ES-I3 (cell line): ENCODE measurements around the gene ROBO1.

Source experiments
- H3K36me3 ChIP-seq: 2 replicates; pipeline ENCODE4 v1.6.1; 2013; ENCODE audit warnings: mild to moderate bottlenecking, low read length, control low read depth, moderate library complexity; ENCODE audit not compliant: insufficient read depth
- H3K4me1 ChIP-seq: 2 replicates; pipeline ENCODE4 v1.6.1; 2013; ENCODE audit warnings: mild to moderate bottlenecking, control low read depth, low read length; ENCODE audit not compliant: insufficient read depth
- H3K9ac ChIP-seq: 2 replicates; pipeline ENCODE4 v1.6.1; 2013; ENCODE audit warnings: low read depth, mild to moderate bottlenecking, low read length, moderate library complexity
- H3K9me3 ChIP-seq: 2 replicates; pipeline ENCODE4 v1.6.1; 2013; ENCODE audit warnings: mild to moderate bottlenecking, low read length, moderate library complexity; ENCODE audit not compliant: control insufficient read depth, insufficient read depth

ROBO1 gene

DNA sequence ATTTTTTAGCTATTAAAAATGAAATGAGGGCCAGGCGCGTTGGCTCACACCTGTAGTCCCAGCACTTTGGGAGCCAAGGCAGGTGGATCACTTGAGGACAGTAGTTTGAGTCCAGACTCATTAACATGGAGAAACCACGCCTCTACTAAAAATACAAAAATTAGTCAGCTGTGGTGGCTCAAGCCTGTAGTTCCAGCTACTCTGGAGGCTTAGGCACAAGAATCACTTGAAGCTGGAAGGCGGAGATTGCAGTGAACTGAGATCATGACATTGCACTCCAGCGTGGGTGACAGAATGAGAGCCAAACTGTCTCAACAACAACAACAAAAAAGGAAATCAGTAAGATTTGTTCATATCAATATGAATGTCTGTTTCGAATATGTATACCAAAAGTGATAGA, 517.1 kb downstream of the ROBO1 start:
- Histone ChIP-seq H3K9ac (no peak overlapping the region), H3K4me1 (peaks cover 19% of the 10 kb centered on the region; the same call in 1 of the 2 replicates), H3K36me3 (no peaks in the 10 kb centered on the region), H3K9me3 (no peaks in the 10 kb centered on the region)

DNA sequence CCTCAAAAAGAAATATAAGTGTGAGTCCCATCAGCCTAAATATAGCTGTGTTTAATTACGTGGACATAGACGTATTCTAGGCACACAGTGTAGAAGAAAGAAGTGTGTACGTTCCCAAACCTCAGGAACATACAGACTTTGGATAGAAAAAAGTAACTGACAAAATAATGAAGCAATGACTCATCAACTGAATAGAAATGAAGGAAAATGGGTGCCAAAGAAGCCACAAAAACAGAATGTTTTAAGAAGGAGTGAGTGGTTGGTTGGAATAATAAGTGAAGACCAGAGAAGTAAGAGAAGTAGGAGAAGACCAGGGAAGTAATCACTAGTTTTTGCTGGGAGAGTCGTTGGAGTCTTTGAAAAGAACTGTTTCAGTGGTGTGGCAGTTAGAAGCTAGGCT, 518.1 kb downstream of the ROBO1 start:
- peaks cover 25% of the 10 kb centered on the region; the same call in 1 of the 2 replicates for H3K4me1 ChIP-seq
- no peaks in the 10 kb centered on the region for H3K36me3 ChIP-seq
- no peaks in the 10 kb centered on the region for H3K9me3 ChIP-seq
- H3K9ac ChIP-seq: no peak overlapping the region

- Histone ChIP-seq H3K9ac (no peak overlapping the region), H3K4me1 (peaks cover 25% of the 10 kb centered on the region; the same call in 1 of the 2 replicates), H3K36me3 (no peaks in the 10 kb centered on the region), H3K9me3 (no peaks in the 10 kb centered on the region)
Observed at GRCh38 chr3:79247725-79248043, 520.1 kb downstream of the ROBO1 start.

DNA sequence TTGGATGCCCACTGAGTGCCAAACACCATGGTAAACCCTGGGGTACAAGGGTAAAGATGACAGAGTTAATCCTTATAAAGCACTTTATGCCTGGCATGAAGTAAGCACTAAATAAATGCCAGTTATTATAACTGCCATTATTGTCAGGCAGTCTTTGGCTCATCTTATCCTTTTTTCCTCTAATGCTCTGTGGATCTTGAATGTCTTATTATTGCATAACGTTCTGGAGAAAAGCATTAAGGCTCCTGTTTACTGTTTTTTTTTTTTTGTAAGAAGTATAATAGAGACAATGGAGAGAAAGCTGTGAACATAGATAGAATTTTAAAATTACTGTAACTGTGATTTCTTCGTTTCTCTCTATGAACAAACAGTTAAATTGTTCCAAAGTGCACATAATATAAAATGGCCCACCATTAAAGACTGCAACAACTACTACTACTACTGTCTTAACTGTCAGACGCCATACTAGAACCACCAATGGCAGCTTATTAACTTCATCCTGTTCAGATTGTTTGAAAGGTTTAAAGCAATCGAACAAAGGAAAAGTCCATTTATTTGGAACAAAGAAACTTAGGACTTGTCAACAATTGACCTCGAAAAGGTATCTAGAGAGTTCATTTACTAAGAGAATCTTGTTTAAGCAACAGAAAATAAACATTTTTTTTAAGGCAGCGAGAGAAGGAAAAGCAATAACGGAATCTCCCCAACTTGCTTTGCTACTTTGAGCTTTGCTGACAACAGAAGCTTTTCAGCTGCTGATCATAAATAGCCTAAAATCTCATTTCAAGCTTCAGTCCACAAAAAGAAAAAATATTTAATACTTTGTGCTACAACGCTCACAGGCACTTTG, 520.7 kb downstream of the ROBO1 start:
- Histone ChIP-seq H3K36me3 (no peaks in the 10 kb centered on the region), H3K4me1 (peaks cover 25% of the 10 kb centered on the region; the same call in 1 of the 2 replicates), H3K9me3 (no peaks in the 10 kb centered on the region), H3K9ac (no peak overlapping the region)

DNA sequence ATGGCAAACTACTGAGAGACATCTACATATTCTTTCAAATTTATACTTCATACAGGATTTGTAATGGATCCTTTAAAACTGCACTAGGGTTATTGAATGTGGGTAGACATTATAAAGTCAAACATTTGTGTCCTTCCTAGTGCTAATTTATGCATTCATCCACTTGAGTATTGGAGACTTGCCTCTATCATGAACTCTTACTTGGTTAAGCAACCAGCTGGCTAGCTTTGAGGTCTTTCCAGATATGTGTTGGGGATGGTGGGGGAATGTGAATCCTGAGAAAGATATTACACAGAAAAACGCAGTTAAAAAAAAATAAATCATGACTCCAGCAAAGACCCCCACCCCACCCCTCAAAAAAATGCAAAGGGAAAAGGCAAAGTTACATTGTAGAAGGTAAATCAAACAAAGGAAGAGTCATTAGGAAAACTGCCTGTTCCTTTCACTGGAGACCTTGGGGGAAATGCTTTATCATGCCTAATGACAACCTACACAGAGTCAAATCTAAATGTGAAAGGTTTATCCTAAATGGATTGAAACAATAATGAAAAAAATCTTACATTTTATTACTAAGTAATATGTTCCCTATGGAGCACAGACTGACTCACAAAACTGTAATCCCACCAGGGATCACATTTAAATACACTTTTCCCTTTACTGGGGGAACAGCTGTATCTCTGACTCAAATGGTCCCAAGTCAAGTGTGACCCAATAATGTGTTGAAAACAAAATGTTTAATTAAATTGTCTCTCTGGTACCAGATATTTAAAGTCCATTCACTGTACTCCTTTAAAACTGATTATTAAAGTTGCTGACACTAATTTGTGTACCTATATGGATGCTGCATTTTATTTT, 522.3 kb downstream of the ROBO1 start:
- peaks cover 25% of the 10 kb centered on the region; the same call in 1 of the 2 replicates for H3K4me1 ChIP-seq
- no peak overlapping the region for H3K9ac ChIP-seq
- H3K36me3 ChIP-seq: no peaks in the 10 kb centered on the region
- H3K9me3 ChIP-seq: peaks cover 3% of the 10 kb centered on the region; the same call in 1 of the 2 replicates

GRCh38 chr3:79236496-79236895, 531.3 kb downstream of the ROBO1 start:
- Histone ChIP-seq H3K9me3 (no peaks in the 10 kb centered on the region), H3K4me1 (no peaks in the 10 kb centered on the region; the same call in 1 of the 2 replicates), H3K36me3 (no peaks in the 10 kb centered on the region), H3K9ac (no peak overlapping the region)

GRCh38 chr3:79233431-79234060, 534.3 kb downstream of the ROBO1 start:
- no peaks in the 10 kb centered on the region for H3K36me3 ChIP-seq
- H3K9ac ChIP-seq: no peak overlapping the region
- no peaks in the 10 kb centered on the region for H3K9me3 ChIP-seq
- H3K4me1 ChIP-seq: no peaks in the 10 kb centered on the region; the same call in 1 of the 2 replicates

- no peaks in the 10 kb centered on the region for H3K9me3 ChIP-seq
Observed at GRCh38 chr3:79230266-79230665, 537.5 kb downstream of the ROBO1 start.

GRCh38 chr3:79217096-79217495, 550.7 kb downstream of the ROBO1 start:
- Histone ChIP-seq H3K36me3 (peaks cover 3% of the 10 kb centered on the region; the same call in 1 of the 2 replicates), H3K9me3 (no peaks in the 10 kb centered on the region), H3K9ac (no peak overlapping the region)

More at GRCh38 chr3:79230266-79230665, 537.5 kb downstream of the ROBO1 start:
- Histone ChIP-seq H3K36me3 (no peaks in the 10 kb centered on the region), H3K4me1 (no peaks in the 10 kb centered on the region; the same call in 1 of the 2 replicates), H3K9ac (no peak overlapping the region)

DNA sequence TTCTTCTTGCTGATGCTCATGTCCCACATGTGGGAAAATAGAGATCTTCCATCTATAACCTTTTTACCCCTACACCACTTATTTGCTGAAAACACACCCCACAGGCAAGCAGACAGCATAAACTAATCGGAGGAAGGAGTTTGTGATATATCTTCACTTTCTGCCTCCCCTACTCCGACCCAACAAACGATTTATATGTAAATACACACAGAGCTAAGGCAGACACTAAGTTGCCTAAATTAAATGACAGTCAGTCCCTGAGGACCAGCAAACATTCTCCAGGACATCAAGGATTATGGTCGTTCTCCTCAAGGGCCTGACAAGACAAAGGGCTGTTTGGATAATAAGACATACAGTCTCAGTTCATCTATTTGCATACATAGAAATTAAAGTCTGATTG, 552.5 kb downstream of the ROBO1 start:
- no peak overlapping the region for H3K9ac ChIP-seq
- H3K9me3 ChIP-seq: no peaks in the 10 kb centered on the region
- peaks cover 3% of the 10 kb centered on the region; the same call in 1 of the 2 replicates for H3K36me3 ChIP-seq
- no peaks in the 10 kb centered on the region for H3K4me1 ChIP-seq

More at GRCh38 chr3:79217096-79217495, 550.7 kb downstream of the ROBO1 start:
- no peaks in the 10 kb centered on the region for H3K4me1 ChIP-seq

- Histone ChIP-seq H3K9me3 (0 out of 2 replicates have a peak, but pooled peaks cover 2% of the 10 kb centered on the region), H3K9ac (no peak overlapping the region)
Observed at GRCh38 chr3:79211586-79212359, 556.0 kb downstream of the ROBO1 start.

GRCh38 chr3:79204351-79204750, 563.4 kb downstream of the ROBO1 start:
- Histone ChIP-seq H3K9me3 (0 out of 2 replicates have a peak, but pooled peaks cover 2% of the 10 kb centered on the region), H3K36me3 (no peaks in the 10 kb centered on the region), H3K9ac (no peak overlapping the region), H3K4me1 (peaks cover 16% of the 10 kb centered on the region; the same call in 1 of the 2 replicates)

More at GRCh38 chr3:79211586-79212359, 556.0 kb downstream of the ROBO1 start:
- Histone ChIP-seq H3K4me1 (no peaks in the 10 kb centered on the region), H3K36me3 (peaks cover 3% of the 10 kb centered on the region; the same call in 1 of the 2 replicates)

- Histone ChIP-seq H3K36me3 (no peaks in the 10 kb centered on the region), H3K9me3 (no peaks in the 10 kb centered on the region), H3K9ac (no peak overlapping the region), H3K4me1 (peaks cover 18% of the 10 kb centered on the region; the same call in 1 of the 2 replicates)
Observed at GRCh38 chr3:79203144-79203519, 564.7 kb downstream of the ROBO1 start.
